Measurements from ENCODE around the gene SH2D3C. TPM values are rescaled to one million over a fixed set of nuclear protein-coding genes. Genes with fewer than 3 reads are reported as not detected.

SH2D3C gene
- total and polyA plus RNA-seq, 4 experiments from 2014 or later: 8.7 to 51.5 (median 46.0) TPM

DNA sequence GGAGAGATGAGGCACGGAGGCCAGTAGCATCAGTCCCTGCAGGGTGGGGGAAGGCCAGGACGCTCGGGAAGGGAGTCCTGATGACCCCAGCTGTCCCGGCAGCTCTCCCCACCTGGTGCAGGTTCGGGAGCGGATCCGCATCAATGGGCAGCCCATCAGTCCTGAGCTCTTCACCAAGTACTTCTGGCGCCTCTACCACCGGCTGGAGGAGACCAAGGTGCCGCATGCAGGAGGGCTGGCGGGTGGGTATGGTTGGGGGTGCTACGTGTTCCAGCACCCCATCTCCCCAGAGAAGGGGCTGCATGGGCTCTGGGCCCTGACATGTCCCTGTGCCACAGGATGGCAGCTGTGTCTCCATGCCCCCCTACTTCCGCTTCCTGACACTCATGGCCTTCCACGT, 28.4 kb upstream of the SH2D3C start:
- Mint-ChIP-seq H3K27me3 (no peaks in the 10 kb centered on the region), H3K9me3 (no peaks in the 10 kb centered on the region), H3K4me1 (peaks cover 4 to 33% (median 19%) of the 10 kb centered on the region in 4 donors), H3K27ac (peak overlapping the region in 2 of 7 donors; percentile 29 to 66), H3K36me3 (peaks cover 12 to 40% of the 10 kb centered on the region in 2 donors), H3K4me3 (no peak overlapping the region)
- Histone ChIP-seq H3K9me3 (ENCODE audit: control insufficient read depth in 1 of 2, low read length in 2 of 2) (no peaks in the 10 kb centered on the region), H3K4me3 (ENCODE audit: low read length in 2 of 2) (no peak overlapping the region), H3K4me1 (ENCODE audit: insufficient read depth, low read length) (peaks cover 22% of the 10 kb centered on the region), H3K27me3 (ENCODE audit: insufficient read depth, low read length) (no peaks in the 10 kb centered on the region), H3K36me3 (ENCODE audit: insufficient read depth, low read length) (peaks cover 27% of the 10 kb centered on the region), H3K27ac (ENCODE audit: low read depth, low read length) (no peak overlapping the region)
- intact Hi-C loops (cut with micrococcal nuclease): no loop called here
- ChIA-PET CTCF (ENCODE audit: partially characterized antibody) (interaction anchor here (3.0 kb wide), 1 partner anchor 115 kb away, joined by 9 read pairs; no protein-coding TSS in a partner anchor), POLR2A (ENCODE audit: partially characterized antibody) (interaction anchor here (1.0 to 1.2 kb wide), 2 partner anchors 19 to 24 kb away, joined by 3 read pairs; no protein-coding TSS in a partner anchor)
- no peak for DNase-seq

DNA sequence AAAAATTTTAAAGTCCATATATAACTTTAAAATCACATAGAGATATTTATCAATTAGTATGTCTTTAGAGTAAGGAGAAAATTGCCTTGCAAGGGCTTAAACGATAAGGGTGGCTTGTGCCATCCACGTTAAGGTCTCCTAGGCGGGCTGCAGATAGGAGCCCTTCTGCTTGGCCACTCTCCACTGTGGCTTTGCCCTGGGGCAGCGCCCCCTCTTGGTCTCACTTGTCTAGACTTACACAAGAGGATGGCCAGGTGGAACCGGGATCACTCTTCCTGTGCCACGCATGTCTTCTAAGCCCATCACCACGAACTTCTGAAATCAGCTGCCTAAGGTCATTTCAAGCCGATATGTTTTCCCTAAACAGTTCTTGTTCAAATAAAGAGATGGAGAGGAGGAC, 27.2 kb upstream of the SH2D3C start:
- Mint-ChIP-seq H3K4me3 (no peak overlapping the region), H3K9me3 (no peaks in the 10 kb centered on the region), H3K4me1 (peaks cover 4 to 36% (median 20%) of the 10 kb centered on the region in 4 donors), H3K36me3 (peaks cover 12 to 34% of the 10 kb centered on the region in 2 donors), H3K27ac (peak overlapping the region in 5 of 7 donors; percentile 27 to 88 (median 77)), H3K27me3 (no peaks in the 10 kb centered on the region)
- Histone ChIP-seq H3K27ac (ENCODE audit: low read depth, low read length) (no peak overlapping the region), H3K9me3 (ENCODE audit: control insufficient read depth in 1 of 2, low read length in 2 of 2) (no peaks in the 10 kb centered on the region), H3K4me3 (ENCODE audit: low read length in 2 of 2) (no peak overlapping the region), H3K36me3 (ENCODE audit: insufficient read depth, low read length) (peaks cover 26% of the 10 kb centered on the region), H3K4me1 (ENCODE audit: insufficient read depth, low read length) (peaks cover 24% of the 10 kb centered on the region), H3K27me3 (ENCODE audit: insufficient read depth, low read length) (no peaks in the 10 kb centered on the region)
- ChIA-PET POLR2A (ENCODE audit: partially characterized antibody) (interaction anchor here (1.7 to 5.8 kb wide), 2 partner anchors 15 to 34 kb away, joined by 5 to 54 read pairs; no protein-coding TSS in a partner anchor), CTCF (ENCODE audit: partially characterized antibody) (interaction anchor here (0.7 to 3.0 kb wide), 5 partner anchors 19 to 116 kb away, joined by 3 to 9 read pairs (median 4); no protein-coding TSS in a partner anchor)
- no peak for DNase-seq
- intact Hi-C loops (cut with micrococcal nuclease): no loop called here

DNA sequence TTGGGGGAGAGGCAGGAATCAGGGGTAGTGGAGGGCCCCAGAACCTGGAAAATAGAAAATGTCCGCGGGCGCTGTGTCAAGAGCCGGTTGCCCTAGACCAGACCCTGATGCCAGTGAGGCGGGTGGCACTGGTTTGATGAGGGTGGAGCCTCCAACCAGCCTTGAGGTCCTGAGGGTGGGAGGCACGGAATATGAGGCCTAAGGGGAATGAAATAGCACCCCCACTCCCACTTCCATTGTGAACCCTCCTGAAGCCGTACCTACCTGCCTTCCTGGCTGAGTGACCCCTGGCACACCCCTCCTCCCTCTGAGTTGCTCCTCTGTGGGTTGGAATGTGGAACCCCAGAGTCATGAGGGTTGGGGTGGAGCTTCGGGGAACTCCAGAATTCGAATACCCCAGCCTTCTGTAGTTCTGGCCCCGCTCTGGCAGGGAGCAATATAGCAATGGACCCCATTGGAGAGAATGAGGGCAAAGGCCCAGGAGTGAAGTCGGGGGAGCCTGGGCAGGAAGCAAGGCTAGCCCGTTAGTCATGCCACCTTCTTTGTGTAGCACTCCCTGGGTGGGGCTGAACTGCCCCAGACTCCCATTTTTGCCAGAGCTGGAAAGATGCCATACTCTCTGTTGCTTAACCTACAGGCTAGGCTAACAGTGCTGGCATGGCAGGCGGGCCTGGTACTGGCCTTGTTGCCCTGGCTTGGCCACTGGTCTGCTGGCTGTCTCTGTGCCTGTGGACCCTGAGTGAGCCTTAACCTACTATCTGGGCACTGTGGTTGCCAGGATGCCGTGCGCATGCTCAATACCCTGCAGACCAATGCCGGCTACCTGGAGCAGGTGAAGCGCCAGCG, 25.3 kb upstream of the SH2D3C start:
- Histone ChIP-seq H3K9me3 (ENCODE audit: control insufficient read depth in 1 of 2, low read length in 2 of 2) (no peaks in the 10 kb centered on the region), H3K4me3 (ENCODE audit: low read length in 2 of 2) (peak overlapping the region; percentile 80 to 94), H3K27ac (ENCODE audit: low read depth, low read length) (peak overlapping the region; percentile 72), H3K4me1 (ENCODE audit: insufficient read depth, low read length) (peaks cover 24% of the 10 kb centered on the region), H3K36me3 (ENCODE audit: insufficient read depth, low read length) (peaks cover 16% of the 10 kb centered on the region), H3K27me3 (ENCODE audit: insufficient read depth, low read length) (no peaks in the 10 kb centered on the region)
- no peaks in the 10 kb centered on the region for H3K27me3 Mint-ChIP-seq
- H3K36me3 Mint-ChIP-seq: peaks cover 8 to 23% of the 10 kb centered on the region in 2 donors
- peak in 1 of 5 donors; percentile 61 for DNase-seq
- ChIA-PET CTCF (ENCODE audit: partially characterized antibody) (interaction anchor here (1.1 to 1.5 kb wide), 2 partner anchors 17 to 69 kb away, joined by 3 to 4 read pairs; partner anchors contain the start of gene TOR2A), POLR2A (ENCODE audit: partially characterized antibody) (interaction anchor here (0.8 to 5.8 kb wide), 10 partner anchors 13 to 353 kb away, joined by 3 to 54 read pairs (median 5); partner anchors contain the start of genes CDK9, ST6GALNAC6 and TOR2A)
- H3K4me3 Mint-ChIP-seq: peak overlapping the region; percentile 89 to 94 (median 92)
- intact Hi-C loops (cut with micrococcal nuclease): loop anchor here (2.0 to 5.0 kb wide), 3 partner anchors 64 to 113 kb away; partner anchors contain the start of gene ST6GALNAC4
- H3K4me1 Mint-ChIP-seq: peaks cover 4 to 36% (median 20%) of the 10 kb centered on the region in 4 donors
- peak overlapping the region; percentile 88 to 96 (median 93) for H3K27ac Mint-ChIP-seq
- no peaks in the 10 kb centered on the region for H3K9me3 Mint-ChIP-seq

DNA sequence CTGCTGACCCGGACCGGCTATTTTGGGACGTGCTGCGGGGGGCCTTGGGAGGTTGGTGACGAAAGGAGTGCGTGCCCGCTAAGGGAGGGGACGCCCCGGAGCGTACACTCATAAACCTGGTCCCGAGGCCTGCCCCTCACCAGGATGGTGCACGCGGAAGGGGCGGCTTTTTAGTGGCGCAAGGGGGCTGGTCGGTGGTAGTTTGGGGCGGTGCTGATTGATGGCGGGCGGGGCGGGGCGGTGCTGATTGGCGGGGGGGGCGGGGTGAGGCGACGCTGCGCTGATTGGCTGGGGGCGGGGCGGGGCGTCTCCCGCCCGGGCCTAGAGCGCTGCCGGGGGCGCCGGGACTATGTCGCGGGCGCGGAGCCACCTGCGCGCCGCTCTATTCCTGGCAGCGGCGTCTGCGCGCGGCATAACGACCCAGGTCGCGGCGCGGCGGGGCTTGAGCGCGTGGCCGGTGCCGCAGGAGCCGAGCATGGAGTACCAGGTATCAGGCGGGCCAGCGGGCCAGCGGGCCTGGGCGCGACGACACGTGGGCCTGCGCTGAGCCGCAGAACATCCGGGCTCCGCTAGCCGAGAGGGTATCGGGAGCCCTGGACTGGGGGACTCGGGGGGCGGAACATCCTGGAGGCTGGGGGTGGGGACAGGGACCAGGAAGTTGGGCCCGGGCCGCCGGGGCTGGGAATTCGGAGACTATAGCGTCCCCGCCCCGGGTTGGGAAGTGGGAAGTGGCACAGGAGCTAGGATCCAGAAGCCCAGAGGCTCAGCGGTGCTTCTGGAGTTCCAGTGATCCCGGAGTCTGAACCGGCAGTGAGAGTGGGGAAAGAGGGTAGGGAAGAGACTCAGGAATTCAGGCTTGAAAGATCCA, 24.3 kb upstream of the SH2D3C start, which contains the start of gene FPGS:
Gene FPGS, plus strand, starts transcription at position 307 of the 868 bp plus-strand sequence. Its CDS starts 43 bp downstream, at position 350.
- peaks cover 25% of the 10 kb centered on the region for H3K4me1 ChIP-seq (ENCODE audit: insufficient read depth, low read length)
- intact Hi-C loops (cut with micrococcal nuclease): loop anchor here (1.0 to 5.0 kb wide), 5 partner anchors 17 to 114 kb away; partner anchors contain the start of genes CDK9 and ST6GALNAC4
- Mint-ChIP-seq H3K36me3 (peaks cover 8 to 19% of the 10 kb centered on the region in 2 donors), H3K4me3 (peak within 1 kb of the TSS; percentile 89 to 94 (median 92)), H3K9me3 (no peaks in the 10 kb centered on the region), H3K27me3 (no peaks in the 10 kb centered on the region), H3K27ac (peak within 1 kb of the TSS; percentile 88 to 96 (median 93)), H3K4me1 (peaks cover 4 to 38% (median 23%) of the 10 kb centered on the region in 4 donors)
- peak within 1 kb of the TSS; percentile 72 for H3K27ac ChIP-seq (ENCODE audit: low read depth, low read length)
- H3K36me3 ChIP-seq (ENCODE audit: insufficient read depth, low read length): peaks cover 9% of the 10 kb centered on the region
- H3K9me3 ChIP-seq (ENCODE audit: control insufficient read depth in 1 of 2, low read length in 2 of 2): no peaks in the 10 kb centered on the region
- no peaks in the 10 kb centered on the region for H3K27me3 ChIP-seq (ENCODE audit: insufficient read depth, low read length)
- peak within 1 kb of the TSS; percentile 80 to 94 for H3K4me3 ChIP-seq (ENCODE audit: low read length in 2 of 2)
- CTCF ChIA-PET (ENCODE audit: partially characterized antibody): interaction anchor here (0.9 to 1.5 kb wide), 5 partner anchors 17 to 214 kb away, joined by 3 to 9 read pairs (median 3); partner anchors contain the start of genes CDK9 and TOR2A
- DNase-seq: peak; percentile 84 to 88 (median 87)
- POLR2A ChIA-PET (ENCODE audit: partially characterized antibody): interaction anchor here (0.7 to 5.8 kb wide), 16 partner anchors 13 to 352 kb away, joined by 3 to 54 read pairs (median 5); partner anchors contain the start of genes CDK9, ENG, ST6GALNAC6 and TOR2A

DNA sequence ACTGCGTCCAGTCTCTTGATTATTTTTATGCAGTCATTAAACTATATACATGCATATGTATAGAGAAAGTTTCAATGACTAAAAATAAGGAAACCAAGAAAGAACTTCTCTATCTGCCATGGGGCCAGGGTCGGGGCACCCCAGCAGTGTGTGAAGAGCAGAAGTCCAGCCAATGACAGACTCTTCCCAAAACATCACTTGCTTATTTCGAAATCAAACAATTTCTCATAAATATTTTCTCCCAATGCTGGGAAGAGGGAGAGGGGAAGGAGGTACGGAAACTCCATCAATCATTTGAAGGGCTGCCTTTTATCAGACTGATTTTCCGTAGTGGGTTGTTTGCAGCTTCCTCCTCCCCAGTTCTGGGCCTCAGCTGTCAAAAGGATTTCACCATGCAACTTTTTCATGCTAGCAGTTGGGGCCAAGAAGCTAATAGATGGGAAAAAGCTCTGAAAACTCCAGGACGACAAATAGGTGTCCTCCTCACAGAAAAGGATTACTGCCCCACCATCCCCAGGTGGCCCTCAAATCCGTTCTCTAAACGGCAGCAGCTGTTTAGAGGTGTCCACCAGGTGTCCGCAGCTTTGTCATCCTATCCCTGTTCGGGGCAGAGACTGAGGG, 23.6 kb upstream of the SH2D3C start:
- intact Hi-C loops (cut with micrococcal nuclease): loop anchor here (1.0 to 5.0 kb wide), 5 partner anchors 16 to 115 kb away; partner anchors contain the start of genes CDK9 and ST6GALNAC4
- Mint-ChIP-seq H3K4me1 (peaks cover 4 to 45% (median 27%) of the 10 kb centered on the region in 4 donors), H3K36me3 (peaks cover 3 to 12% of the 10 kb centered on the region in 2 donors), H3K9me3 (no peaks in the 10 kb centered on the region), H3K4me3 (peak overlapping the region; percentile 86 to 93 (median 90)), H3K27me3 (no peaks in the 10 kb centered on the region), H3K27ac (peak overlapping the region; percentile 82 to 96 (median 88))
- no peak for DNase-seq
- no peaks in the 10 kb centered on the region for H3K9me3 ChIP-seq (ENCODE audit: control insufficient read depth in 1 of 2, low read length in 2 of 2)
- peaks cover 1% of the 10 kb centered on the region for H3K36me3 ChIP-seq (ENCODE audit: insufficient read depth, low read length)
- CTCF ChIA-PET (ENCODE audit: partially characterized antibody): interaction anchor here (0.9 to 1.5 kb wide), 5 partner anchors 17 to 213 kb away, joined by 3 to 9 read pairs (median 3); partner anchors contain the start of genes CDK9 and TOR2A
- H3K27ac ChIP-seq (ENCODE audit: low read depth, low read length): peak overlapping the region; percentile 72
- H3K4me1 ChIP-seq (ENCODE audit: insufficient read depth, low read length): peaks cover 32% of the 10 kb centered on the region
- no peaks in the 10 kb centered on the region for H3K27me3 ChIP-seq (ENCODE audit: insufficient read depth, low read length)
- POLR2A ChIA-PET (ENCODE audit: partially characterized antibody): interaction anchor here (0.7 to 5.8 kb wide), 10 partner anchors 12 to 169 kb away, joined by 3 to 54 read pairs (median 6); partner anchors contain the start of genes CDK9, ENG and TOR2A
- peak overlapping the region in 1 of 2 donors; percentile 80 for H3K4me3 ChIP-seq (ENCODE audit: low read length in 2 of 2)

Data from CD4-positive, alpha-beta memory T cell (primary cell).